Stimulated activated CD4-positive, alpha-beta T cell treated with anti-CD3 and anti-CD28 coated beads, Interleukin-15, amount 100 ng/mL, for 1 hour (primary cell): Measurements from ENCODE around the gene RAD51B.

Experiments
- DNase-seq, 2 donors: peaks; one replicate each; pipeline ENCODE4 v3.0.0-alpha.2; 2020; ENCODE audit warnings: low read depth in 1 of 2, low spot score in 1 of 2

RAD51B gene

DNA sequence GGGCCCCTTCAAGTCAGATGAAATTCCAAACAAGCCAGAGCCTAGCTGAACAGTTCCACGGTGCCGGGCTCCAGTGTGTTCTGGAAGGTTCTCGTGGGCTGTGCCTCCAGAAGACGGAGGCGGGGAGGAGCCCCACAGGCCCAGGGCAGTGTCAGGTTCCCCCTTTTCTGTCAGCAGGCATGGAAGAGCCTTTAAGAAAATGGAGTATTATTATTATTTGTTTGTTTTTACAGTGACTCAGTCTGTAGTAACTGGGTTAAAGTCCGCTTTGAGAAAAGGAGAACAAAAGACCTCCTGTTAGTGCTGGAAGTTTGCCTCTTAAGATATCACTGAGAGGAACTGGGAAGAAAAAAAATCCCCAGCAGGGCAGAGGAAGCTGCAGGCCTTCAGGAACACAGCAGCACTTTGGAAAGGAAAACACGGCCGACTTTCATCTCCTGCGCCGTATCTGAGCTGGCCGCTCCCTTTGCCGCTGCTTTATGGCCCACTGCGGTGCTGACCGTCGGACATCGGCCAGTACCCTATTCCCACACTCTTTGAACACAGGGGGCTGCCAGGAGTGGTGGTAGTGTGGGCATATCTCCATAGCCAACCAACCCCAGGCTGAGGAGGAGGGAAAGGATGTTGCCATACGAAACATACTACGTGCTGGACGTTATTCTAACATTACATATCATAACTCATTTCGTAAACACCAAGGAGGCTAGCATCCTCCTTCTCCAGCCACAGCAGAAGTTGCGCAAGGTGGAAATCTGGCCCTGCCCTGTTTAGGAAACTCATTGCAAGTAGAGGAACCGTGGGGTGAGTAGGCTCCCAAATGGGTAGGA, 779.3 kb downstream of the RAD51B start:
- no peak for DNase-seq

GRCh38 chr14:68599896-68600610, 780.5 kb downstream of the RAD51B start:
- DNase-seq, result no peak

- no peak for DNase-seq
These were observed 782.9 kb downstream of the RAD51B start for GRCh38 chr14:68602507-68602906.

DNA sequence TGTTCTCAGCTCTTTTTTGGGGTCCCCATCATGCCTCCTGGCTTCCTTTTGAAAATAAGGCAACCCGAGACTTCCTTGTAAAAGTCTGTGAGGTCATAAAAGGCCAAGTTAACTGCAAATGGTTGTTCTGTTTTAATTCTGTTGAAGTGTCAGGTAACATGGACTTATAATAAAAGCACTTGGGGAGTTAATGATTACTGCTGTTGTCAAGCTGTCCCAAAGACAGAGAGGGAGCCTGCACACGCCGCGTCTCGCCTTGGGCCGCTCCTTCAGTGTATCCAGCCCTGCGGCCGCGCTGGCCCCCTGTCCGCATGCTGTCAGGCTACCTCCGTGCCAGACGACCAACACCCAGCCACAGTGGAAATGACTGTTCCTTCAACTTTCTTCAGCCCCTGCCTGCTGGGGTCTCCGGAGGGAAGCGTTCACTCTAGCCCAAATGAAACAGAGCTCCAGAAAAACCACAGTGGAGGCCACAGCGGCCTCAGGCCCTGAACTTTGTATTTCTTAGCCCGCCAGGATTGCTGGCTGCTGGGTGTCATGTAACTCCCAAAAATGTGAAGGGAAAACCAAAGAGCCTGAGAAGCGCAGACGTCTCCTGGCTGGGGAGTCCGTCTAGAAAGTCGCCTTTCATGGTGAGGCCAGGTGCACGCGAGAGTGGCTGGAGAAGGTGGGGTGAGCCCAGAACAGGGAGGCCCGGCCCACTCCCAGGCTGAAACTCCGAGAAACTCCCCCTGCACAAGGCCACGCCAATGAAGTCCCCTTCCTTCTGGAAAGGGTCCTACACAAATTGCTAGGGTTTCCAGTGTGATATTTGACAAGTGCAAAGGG, 784.2 kb downstream of the RAD51B start:
- DNase-seq, result no peak

DNA sequence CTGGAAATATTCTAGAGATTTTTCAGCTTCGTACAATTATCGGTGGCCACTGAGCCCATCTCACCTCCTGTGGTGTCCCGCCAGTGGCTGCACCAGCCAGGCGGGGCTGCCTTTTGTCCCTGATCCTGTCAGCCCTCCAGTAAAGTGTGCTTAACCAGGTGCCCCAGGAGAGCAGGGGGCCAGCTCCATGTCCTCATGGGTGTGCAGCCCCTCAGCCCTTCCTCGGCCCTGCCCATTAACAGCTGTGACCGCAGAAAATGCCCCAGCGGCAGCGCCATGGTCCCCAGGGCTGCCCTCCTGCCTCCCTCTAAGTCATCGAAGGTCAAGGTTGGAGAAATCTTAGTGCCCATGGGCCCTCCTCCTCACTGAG, 784.8 kb downstream of the RAD51B start:
- no peak for DNase-seq

DNA sequence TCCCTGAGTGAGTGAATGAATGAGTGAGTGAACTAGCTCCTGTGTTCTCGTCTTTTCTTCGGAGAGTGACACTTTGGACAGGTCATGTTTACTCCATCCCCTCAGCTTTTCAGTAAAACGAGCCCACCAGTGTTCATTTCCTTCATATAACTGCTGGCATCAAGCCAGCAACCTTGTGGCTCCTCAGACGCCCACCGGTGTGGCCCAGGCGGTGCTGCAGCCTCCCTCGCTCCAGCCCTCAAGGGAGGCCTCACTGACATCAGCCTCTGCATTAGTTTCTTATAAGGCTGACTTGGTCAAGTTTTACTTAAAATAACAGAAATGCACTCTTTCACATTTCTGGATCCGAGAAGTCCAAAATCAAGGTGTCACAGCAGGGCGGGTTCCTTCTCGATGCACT, 785.2 kb downstream of the RAD51B start:
- no peak for DNase-seq

DNA sequence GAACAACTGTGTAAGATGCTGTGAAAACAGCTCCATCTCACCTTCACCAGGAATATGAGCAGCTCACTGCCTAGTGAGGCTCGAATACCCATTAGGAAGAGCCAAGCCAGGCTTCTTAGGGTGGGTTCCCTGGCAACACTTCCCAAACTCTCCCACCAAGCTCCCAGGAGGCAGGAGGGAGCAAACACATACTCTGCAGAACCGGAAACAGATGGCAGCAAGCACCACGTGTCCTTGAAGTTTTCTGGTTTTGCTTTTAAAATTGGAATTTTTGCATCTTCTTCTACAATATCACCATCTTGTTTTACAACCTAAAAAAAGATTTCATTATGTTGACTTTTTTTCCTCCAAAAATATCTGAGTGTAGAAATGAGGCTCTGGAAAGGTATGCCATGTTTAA, 786.6 kb downstream of the RAD51B start:
- no peak for DNase-seq

GRCh38 chr14:68606644-68607043, 787.1 kb downstream of the RAD51B start:
- no peak for DNase-seq

DNA sequence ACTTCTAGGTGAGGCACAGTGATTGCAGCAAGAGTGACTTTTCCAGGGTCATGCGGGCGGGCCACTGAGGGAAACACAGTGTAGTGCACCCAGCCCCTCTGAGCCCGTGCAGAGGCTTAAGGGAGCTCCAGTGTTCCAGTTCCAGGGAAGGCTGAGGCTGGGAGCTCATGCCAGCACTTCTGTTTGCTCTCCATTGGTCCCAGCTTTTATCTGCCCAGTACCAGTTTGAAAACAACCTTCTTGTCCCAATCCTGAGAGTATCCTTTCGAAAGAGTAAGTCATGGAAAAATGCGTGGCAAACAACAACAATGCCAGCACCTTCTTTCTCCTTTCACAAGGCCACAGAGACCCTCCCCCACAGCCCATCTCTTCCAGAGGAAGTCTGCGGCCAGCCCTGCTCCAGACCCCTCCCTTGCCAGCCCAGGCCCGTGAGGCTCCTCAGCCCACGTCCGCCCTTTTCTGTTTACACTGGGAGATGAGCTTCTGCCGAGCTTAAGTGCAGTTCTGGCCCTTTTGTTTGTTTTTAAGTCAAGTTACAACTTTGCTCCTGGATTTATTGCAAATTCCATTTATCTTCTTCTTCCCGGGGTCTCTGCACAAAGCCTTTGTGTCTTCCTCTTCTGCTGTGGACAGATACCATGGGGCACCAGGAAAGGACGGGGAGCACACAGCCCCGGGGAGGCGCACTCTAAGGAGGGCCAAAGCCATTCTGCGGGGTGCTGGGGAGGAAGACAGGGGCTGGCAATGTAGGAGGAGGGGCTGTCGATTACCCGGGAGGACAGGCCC, 787.7 kb downstream of the RAD51B start:
- no peak for DNase-seq

DNA sequence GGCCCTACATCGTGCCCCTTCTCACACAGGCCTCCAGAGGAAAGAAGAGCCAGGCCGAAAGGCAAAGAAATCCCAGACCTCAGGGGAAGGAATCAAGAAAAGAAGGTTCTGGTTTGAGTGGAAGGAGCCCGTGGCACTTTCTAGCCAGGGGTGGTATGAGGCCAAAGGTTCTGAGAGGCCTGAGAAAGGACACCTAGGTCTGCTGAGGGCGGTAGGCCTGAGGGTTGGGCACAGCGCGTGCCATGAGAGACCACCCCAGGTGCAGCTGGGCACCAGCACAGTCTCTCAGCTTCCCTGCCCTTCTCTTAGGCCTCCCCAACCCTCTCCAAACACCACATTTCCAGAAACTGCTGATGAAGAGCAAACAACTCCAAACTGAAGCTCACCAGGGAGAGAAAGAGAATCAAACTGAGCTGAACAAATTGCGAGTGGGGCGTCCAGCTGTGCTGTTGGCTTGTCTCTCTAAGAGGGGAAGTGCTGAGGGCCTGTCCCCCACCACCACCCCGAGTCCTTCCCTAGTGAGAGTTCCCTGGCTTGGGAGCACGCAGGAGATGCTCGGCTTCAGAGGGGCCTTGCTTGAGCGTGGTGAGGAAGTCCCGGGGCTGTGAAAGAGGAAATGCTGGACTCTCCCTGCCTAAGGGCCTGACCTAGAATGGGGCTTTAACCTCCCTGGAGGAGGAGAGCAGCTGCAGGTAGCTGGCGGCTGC, 788.4 kb downstream of the RAD51B start:
- no peak for DNase-seq

DNA sequence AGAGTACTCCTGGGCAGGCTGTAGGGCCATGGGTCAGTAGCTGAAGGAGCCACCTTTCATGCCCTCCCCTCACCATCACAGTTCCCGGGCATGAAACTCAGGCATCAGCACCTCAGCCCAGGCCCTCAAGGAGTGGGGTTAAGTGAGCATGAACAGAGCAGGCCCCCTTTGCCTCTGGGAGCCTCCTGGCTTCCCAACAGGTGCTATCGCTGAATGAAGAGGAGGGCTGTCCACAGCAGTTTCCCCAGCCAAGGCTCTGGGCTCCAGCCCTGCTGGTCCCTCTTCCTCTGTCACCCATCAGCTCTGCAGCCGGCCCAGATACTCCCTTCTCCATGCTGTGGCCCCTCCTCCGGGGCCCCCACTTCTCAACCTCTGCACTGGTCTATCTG, 789.0 kb downstream of the RAD51B start:
- DNase-seq, result no peak

DNA sequence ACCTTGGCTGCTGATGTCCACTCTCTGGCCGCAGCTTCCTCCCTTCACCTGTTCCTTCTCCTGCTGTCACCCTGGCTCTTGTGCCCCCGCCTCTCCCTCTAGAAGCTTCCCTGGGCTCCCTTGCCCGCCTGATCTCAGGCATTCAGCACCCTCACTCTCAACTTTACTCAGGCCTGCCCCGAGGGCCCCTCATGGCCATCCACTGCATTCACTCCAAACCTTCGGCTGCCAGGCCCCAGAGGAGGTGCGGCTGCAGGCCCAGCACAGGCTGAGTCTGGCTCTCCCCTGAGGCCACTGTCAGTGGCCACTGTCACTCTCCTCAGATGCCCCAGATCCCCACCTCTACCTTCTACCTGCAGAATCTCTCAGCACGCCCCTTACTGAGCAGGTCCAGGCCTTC, 789.4 kb downstream of the RAD51B start:
- no peak for DNase-seq

DNA sequence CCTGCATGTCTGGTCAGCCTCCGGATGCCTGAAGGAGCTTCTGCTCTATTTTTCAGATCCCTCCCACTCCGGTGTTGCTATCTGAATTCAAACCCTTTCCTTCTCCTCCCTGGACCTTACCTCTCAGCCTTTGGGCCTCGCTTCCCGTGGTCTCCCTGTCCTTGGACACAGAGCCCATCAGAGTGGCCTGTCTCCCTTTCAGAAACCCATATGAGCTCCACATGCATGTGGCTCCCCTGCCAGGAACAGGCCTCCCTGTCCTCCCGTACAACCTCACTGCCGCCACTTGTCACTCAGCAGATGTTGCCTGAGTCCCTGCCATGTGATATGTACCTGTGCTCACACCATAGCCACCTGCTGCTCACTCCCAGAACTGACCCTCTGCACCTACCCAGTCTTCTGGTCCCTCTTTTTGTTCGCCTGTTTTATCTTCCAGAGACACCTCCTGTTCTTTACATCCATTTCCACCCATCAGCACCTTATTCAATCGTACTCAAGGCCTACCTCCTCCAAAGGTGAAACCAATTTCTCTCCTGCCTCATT, 790.7 kb downstream of the RAD51B start:
- DNase-seq, result no peak

GRCh38 chr14:68611599-68611998, 792.0 kb downstream of the RAD51B start:
- DNase-seq, result no peak

DNA sequence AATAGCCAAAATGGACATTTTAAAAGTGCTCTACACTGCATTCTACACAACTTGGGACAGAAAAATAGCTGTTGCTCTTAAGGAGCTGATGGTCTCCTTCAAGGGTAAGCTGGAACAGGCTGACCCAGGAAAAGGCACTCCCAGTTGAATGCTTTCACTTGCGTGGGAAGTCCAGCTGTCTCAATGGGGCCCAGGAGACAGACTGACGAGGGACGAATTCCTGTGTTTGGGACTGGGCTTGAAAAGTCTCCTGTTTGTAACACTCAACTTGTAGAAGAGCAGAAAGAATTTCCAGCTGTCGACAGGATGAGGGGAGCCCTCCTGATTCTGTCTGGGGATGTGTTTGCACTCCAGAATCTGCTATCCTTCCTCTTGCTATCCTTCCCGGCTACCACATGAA, 792.5 kb downstream of the RAD51B start:
- no peak for DNase-seq

GRCh38 chr14:68616221-68616902, 796.8 kb downstream of the RAD51B start:
- no peak for DNase-seq

GRCh38 chr14:68619790-68620574, 800.4 kb downstream of the RAD51B start:
- no peak for DNase-seq

DNA sequence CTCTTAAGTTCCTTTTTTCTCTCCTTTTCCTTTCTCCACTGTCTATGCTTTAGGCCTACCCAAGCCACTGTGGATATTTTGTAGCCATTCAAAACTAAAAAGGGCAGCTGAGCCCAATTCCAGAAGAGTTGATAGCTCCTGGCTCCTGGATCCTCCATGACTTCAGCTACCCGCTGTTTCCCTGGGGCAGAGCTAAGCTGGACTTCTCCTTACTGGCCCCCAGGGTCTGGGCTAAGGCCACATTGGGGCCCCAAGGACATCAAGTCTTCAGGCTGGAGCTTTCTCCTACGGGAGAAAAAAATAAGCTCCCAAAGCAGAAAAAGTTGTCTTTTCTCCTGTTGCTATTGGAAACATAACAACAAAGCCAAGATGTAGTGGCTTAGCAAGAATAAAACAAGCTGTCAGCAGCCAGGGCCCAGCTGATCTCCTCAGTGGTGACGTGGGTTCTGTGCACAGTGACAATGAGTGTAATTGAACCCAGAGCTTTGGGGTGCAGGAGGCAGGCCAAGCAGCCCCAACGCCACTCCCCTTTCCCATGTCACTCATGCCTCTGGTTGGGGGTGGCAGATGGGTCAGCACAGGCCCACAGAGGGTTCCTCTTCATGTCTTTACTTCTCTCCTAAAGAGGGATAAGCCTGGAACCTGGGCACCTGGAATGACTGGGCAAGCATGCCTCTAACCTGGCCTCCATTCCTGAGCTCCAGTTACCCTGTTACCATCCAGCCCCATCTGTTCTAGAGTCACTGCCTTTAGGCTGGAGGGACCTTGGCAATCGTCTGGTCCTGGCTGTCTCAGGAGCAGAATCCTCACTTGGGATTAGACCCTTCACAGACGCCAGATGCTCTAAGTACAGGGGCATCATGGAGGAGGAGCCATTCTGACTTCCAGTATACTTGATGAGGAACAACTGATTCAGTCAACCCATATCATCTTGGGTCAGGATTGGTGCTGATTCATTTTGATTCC, 802.1 kb downstream of the RAD51B start:
- DNase-seq, result no peak
